CD4-positive, alpha-beta T cell treated with Interleukin-4 for 4 hours (primary cell): ENCODE data around the gene TRPM3.

ENCODE experiments used
- DNase-seq: peaks from one replicate; pipeline ENCODE4 v3.0.0-alpha.2; 2020

TRPM3 gene

GRCh38 chr9:70499621-70500020 is 621.8 kb downstream of the TRPM3 start:
- DNase-seq: no peak

- DNase-seq: no peak
Measured at GRCh38 chr9:70498866-70499265, 622.6 kb downstream of the TRPM3 start.

DNA sequence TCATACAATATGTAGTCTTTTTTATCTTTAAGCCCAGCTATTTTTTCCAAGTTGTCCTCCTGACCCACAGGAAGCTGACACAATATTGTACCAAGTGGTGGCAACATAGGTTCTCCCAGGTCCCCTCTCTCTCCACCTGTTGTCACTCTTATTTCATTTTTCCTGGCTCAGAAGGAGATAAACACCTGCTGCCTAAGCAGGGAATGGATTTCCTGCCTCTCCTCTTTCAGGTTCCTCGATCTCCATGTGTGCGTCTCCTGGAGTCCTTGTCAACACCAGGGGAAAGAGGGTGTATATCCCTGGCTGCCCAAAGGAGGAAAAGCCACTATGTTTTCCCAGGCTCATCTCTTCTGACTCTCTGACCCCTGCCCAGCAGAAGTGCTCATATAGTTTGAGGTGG is 625.2 kb downstream of the TRPM3 start:
- DNase-seq: no peak

DNA sequence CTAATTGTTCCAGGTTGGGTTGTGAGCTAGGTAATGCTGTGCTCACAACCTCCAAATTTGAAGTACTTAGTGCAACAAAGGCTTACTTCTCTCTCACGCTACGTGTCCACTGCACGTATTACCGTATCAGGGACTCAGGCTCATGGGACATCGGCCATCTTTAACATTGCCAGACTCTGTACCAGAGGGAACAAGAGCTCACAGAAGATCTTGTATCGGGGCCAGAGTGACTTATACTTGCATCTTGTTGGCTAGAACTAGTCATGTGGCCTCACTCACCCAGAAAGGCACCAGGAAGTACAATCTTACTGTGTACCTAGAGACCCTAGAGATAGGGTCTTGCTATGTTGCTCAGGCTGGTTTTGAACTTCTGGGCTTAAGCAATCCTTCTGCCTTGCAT is 625.9 kb downstream of the TRPM3 start:
- DNase-seq: no peak

DNA sequence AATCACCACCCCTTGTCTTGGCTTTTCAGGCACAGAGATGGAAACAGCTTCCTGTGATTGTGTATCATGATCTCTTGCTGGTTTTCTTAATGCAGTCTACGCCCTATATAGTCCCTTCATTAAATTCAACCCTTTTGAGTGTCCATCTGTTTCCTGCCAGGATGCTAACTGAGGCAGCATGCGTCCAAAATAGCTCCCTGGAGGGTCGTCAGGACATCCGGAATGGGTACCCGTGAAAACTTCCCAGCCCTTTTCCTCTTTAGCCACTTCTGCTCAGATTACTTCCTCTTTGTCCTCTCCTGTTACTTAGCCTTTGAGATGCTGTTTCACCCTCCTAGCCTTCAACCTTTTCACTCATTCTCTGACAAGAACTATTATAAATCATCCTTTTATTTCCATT is 627.2 kb downstream of the TRPM3 start:
- no peak for DNase-seq

DNA sequence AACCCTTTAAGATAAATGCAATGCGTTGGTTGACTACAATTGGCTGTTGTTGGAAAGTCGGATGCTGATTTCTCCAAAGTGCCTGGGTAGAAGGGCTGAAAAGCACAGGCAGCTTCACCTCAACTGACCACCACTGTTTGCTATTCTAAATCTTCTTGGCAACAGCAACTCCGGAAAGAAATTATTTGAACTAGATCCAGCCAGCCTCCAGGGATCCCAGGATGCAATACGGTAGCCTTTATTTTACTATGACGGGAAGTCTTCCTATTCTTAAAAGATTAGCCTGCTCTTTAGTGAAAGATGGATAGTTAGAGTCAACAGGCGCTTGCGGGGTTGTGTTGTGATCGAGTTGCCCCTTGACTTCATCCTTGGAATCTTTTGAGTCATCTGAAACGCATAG is 628.4 kb downstream of the TRPM3 start:
- DNase-seq: no peak

- no peak for DNase-seq
Measured at GRCh38 chr9:70492319-70492777, 629.1 kb downstream of the TRPM3 start.

GRCh38 chr9:70491426-70492318 is 629.7 kb downstream of the TRPM3 start:
- DNase-seq: no peak

DNA sequence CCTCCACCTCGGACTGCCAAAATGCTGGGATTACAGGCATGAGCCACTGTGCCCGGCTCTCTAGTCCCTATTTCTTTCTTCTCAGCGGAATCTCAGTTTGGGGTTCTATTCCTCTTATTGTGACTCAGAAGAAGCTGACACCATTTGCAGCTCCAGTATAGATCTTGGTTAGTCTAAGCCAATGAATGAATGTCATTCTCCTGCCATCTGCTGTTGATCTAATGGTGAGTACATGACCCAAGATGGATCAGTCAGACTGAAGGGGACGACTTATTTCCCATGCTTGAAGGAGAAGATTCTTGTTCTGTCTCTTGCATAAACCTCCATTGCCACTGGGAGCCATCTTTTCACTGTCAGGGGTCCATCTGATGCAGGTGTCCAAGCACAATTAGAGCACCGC is 630.9 kb downstream of the TRPM3 start:
- no peak for DNase-seq

- no peak for DNase-seq
Measured at GRCh38 chr9:70488793-70489105, 632.7 kb downstream of the TRPM3 start.

DNA sequence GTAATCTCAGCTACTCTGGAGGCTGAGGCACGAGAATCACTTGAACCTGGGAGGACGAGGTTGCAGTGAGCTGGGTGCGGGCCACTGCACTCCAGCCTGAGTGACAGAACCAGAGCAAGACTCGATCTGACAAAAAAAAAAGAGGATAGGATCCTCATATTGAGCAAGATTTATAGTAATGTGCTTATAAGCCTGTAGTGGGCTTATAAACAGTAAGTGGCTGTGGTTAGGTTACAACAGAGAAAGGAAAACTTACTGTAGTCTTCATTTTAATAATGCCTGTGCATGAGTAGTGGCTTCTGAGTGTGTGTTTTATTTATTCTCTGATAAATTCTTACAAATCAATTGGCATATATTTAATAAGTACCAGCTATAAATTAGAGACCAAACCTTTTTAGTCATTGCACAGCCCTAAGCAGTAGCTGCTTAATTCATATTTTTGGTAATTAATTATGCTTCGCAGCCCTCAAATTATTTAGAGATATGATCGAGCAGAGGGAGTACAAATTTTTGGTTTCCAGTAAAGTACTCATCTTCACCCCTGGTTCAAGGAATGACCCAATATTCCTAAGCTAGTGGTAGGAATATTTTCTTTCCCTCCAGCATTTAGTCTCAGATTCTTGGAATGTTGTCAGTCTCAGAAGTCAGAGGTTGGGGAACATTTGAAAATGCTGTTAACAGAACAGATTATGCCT is 633.2 kb downstream of the TRPM3 start:
- DNase-seq: no peak

DNA sequence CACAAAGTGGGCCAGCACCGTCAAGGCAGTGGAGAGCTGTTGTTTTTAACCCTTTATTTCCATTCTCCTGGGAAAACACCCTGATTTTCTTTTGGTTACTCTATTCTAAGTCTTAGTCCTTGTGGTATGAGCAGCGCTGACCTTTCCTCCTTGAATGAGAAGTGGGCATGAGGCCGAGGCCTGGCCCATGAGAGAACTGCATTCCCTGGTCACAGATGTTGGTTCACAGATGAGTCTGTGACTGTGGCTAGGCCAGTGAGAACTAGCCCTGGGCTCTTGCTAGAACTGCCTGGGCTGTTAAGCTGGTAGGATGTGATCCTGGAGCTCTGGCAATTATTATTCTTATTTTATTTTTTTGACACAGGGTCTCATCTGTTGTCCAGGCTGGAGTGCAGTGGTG is 635.3 kb downstream of the TRPM3 start:
- DNase-seq: no peak

GRCh38 chr9:70485273-70485858 is 636.1 kb downstream of the TRPM3 start:
- DNase-seq: no peak

GRCh38 chr9:70484232-70485130 is 636.9 kb downstream of the TRPM3 start:
- peak; percentile 55 for DNase-seq

- no peak for DNase-seq
Measured at GRCh38 chr9:70481471-70481870, 640.0 kb downstream of the TRPM3 start.

DNA sequence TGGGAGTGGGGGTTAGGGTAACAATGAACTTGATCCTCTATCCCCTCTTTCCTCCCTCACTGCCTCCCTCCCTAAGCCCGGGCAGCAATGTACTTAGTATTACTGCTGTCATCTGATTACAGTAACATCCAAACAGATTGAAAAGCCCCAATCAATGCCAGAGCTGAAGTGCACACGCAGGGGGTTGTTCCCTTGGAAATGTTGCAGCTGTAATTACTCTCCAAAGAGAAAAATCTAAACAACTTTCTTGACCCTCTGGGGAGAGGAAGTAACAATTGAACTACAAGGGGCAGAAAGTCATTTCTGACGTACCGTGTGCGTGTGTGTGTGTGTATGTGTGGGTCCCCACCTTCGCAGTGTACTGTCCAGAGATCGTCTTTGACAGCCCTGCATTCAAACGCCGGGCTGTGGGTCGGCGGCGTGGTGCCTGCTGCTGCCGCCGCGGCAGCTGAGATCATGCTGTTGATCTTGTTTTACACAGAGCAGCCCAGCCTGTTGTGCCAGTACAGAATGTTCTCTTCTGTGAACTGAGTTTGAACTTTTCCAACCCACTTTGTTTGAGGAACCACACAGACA is 640.9 kb downstream of the TRPM3 start:
- DNase-seq: no peak

GRCh38 chr9:70479880-70480291 is 641.5 kb downstream of the TRPM3 start:
- DNase-seq: no peak
